ENCODE results near the gene CAMK2A.

GRCh38 chr5:150173161-150173560 is 116.4 kb downstream of the CAMK2A start:
- TF ChIP-seq POLR2AphosphoS5 (IDR thresholded peaks at IDR 0.05) (no peak), CTCF (IDR thresholded peaks at IDR 0.05) (no peak)

Data from transverse colon (tissue), 4 donors.